H1 (cell line): ENCODE results near the gene KIF26A. TPM values are rescaled to one million over a fixed set of nuclear protein-coding genes. Genes with fewer than 3 reads are reported as not detected.
A peak's percentile ranks its signal among the peaks of the same experiment; 100 is the strongest.

Experiments
- CTCF ChIA-PET: fragments of 300-600 bp; sonication (Branson Sonifier 250); formaldehyde crosslinking; loops from one replicate; lab custom pipeline; 2021; ENCODE audit not compliant: partially characterized antibody; lab: Charles Lee
- POLR2A ChIA-PET: fragments of 300-600 bp; sonication (Branson Sonifier 250); formaldehyde crosslinking; loops from one replicate; lab custom pipeline; 2021; ENCODE audit warnings: inconsistent platforms; ENCODE audit not compliant: partially characterized antibody; lab: Charles Lee
- DNase-seq, 2 experiments: peaks; one replicate each; pipeline versions ENCODE4 v3.0.0 to v3.0.0-alpha.2; 2010 to 2022; ENCODE audit warnings: low spot score in 2 of 2, low read depth in 1 of 2, mixed read lengths in 1 of 2
- FAIRE-seq: peaks from 2 replicates; lab custom pipeline; 2011; peaks lifted over from hg19 to GRCh38; lab: Jason Lieb, UNC
- H2AFZ ChIP-seq: 2 replicates; pipeline ENCODE4 v1.8.1; 2012; ENCODE audit warnings: low read length, inconsistent platforms
- H2AK5ac ChIP-seq: 2 replicates; pipeline ENCODE4 v1.6.1; 2013; ENCODE audit warnings: low read depth, low read length
- H2BK120ac ChIP-seq: replicated peaks from 2 replicates; pipeline ENCODE3; 2013; ENCODE audit warnings: low read depth, low read length, inconsistent platforms
- H2BK12ac ChIP-seq: 2 replicates; pipeline ENCODE4 v1.6.1; 2013; ENCODE audit warnings: low read depth, low read length
- H2BK15ac ChIP-seq: 2 replicates; pipeline ENCODE4 v1.6.1; 2013; ENCODE audit warnings: low read length
- H2BK20ac ChIP-seq: 2 replicates; pipeline ENCODE4 v1.6.1; 2013; ENCODE audit warnings: low read length
- H2BK5ac ChIP-seq: 2 replicates; pipeline ENCODE4 v1.6.1; 2013; ENCODE audit warnings: low read depth, low read length
- H3K14ac ChIP-seq: 2 replicates; pipeline ENCODE4 v1.6.1; 2013; ENCODE audit warnings: inconsistent platforms; ENCODE audit not compliant: insufficient read length
- H3K18ac ChIP-seq: 2 replicates; pipeline ENCODE4 v1.6.1; 2013; ENCODE audit warnings: low read length; ENCODE audit errors: extremely low read depth
- H3K23ac ChIP-seq: 2 replicates; pipeline ENCODE4 v1.6.1; 2013; ENCODE audit warnings: inconsistent platforms; ENCODE audit not compliant: insufficient read length
- H3K23me2 ChIP-seq: 2 replicates; pipeline ENCODE4 v1.6.1; 2013; ENCODE audit warnings: low read depth, low read length
- H3K27ac ChIP-seq: 2 replicates; pipeline ENCODE4 v1.6.1; 2011; ENCODE audit warnings: low read depth, low read length, inconsistent platforms
- H3K27me3 ChIP-seq, 4 experiments: replicated peaks in 1 of 4; 1 replicate in 1 of 4; 2 replicates in 3 of 4; pipeline versions ENCODE4 v1.6.1 to v1.8.1; 2011 to 2013; ENCODE audit warnings: low read length in 3 of 4, mild to moderate bottlenecking in 3 of 4, inconsistent platforms in 2 of 4, mixed read lengths in 2 of 4, moderate library complexity in 1 of 4; ENCODE audit not compliant: control insufficient read depth in 3 of 4, insufficient read depth in 3 of 4; ENCODE audit errors: extremely low read depth in 1 of 4
- H3K36me3 ChIP-seq, 4 experiments: 2 replicates each; pipeline versions ENCODE4 v1.6.1 to v1.8.1; 2011 to 2013; ENCODE audit warnings: mild to moderate bottlenecking in 4 of 4, low read length in 3 of 4, moderate library complexity in 2 of 4, control low read depth in 1 of 4, inconsistent platforms in 1 of 4; ENCODE audit not compliant: insufficient read depth in 4 of 4, control insufficient read depth in 2 of 4
- H3K4ac ChIP-seq: replicated peaks from 2 replicates; pipeline ENCODE3; 2013; ENCODE audit warnings: low read length, low read depth, mixed read lengths, inconsistent platforms; ENCODE audit not compliant: insufficient read length
- H3K4me1 ChIP-seq, 4 experiments: replicated peaks in 1 of 4; 1 replicate in 1 of 4; 2 replicates in 3 of 4; pipeline versions ENCODE4 v1.6.1 to v1.8.1; 2011 to 2013; ENCODE audit warnings: low read length in 3 of 4, inconsistent platforms in 2 of 4, mixed read lengths in 1 of 4; ENCODE audit not compliant: insufficient read depth in 4 of 4, control insufficient read depth in 3 of 4
- H3K4me2 ChIP-seq, 2 experiments: 2 replicates each; pipeline versions ENCODE4 v1.6.1 to v1.8.1; 2011 to 2013; ENCODE audit warnings: low read depth in 2 of 2, low read length in 2 of 2, control low read depth in 1 of 2, inconsistent platforms in 1 of 2, mild to moderate bottlenecking in 1 of 2; ENCODE audit not compliant: insufficient read depth in 1 of 2
- H3K4me3 ChIP-seq, 4 experiments: fragments of 200-600, 300-600 bp in 1 of 4; sonication (generic), shearing (Covaris generic), sonication (Bioruptor Twin) in 1 of 4; 2 replicates each; pipeline versions ENCODE4 v1.5.1 to v1.8.1; 2011 to 2016; ENCODE audit warnings: low read length in 4 of 4, low read depth in 3 of 4, control low read depth in 2 of 4, inconsistent platforms in 2 of 4, mild to moderate bottlenecking in 2 of 4, mixed read lengths in 1 of 4, moderate library complexity in 1 of 4; ENCODE audit not compliant: insufficient read depth in 2 of 4; ENCODE audit errors: extremely low read depth in 1 of 4
- H3K56ac ChIP-seq: replicated peaks from 2 replicates; pipeline ENCODE3; 2013; ENCODE audit warnings: low read depth, mild to moderate bottlenecking, mixed read lengths, low read length, inconsistent platforms; ENCODE audit not compliant: insufficient read length
- H3K79me1 ChIP-seq: 2 replicates; pipeline ENCODE4 v1.6.1; 2013; ENCODE audit warnings: low read depth, low read length, control low read depth
- H3K79me2 ChIP-seq, 2 experiments: 2 replicates each; pipeline versions ENCODE4 v1.6.1 to v1.8.1; 2012 to 2013; ENCODE audit warnings: low read length in 2 of 2, mild to moderate bottlenecking in 2 of 2, inconsistent platforms in 1 of 2; ENCODE audit not compliant: insufficient read depth in 2 of 2, control insufficient read depth in 1 of 2
- H3K9ac ChIP-seq, 4 experiments: replicated peaks in 1 of 4; 1 replicate in 1 of 4; 2 replicates in 3 of 4; pipeline versions ENCODE4 v1.6.1 to v1.8.1; 2011 to 2013; ENCODE audit warnings: low read depth in 3 of 4, low read length in 3 of 4, control low read depth in 2 of 4, mild to moderate bottlenecking in 2 of 4, moderate library complexity in 2 of 4, inconsistent platforms in 1 of 4; ENCODE audit errors: extremely low read depth in 1 of 4
- H3K9me3 ChIP-seq, 2 experiments: 2 replicates each; pipeline versions ENCODE4 v1.6.1 to v1.8.1; 2012 to 2013; ENCODE audit warnings: mild to moderate bottlenecking in 2 of 2, moderate library complexity in 2 of 2, control low read depth in 1 of 2, inconsistent platforms in 1 of 2, low read depth in 1 of 2, low read length in 1 of 2, mixed read lengths in 1 of 2; ENCODE audit not compliant: insufficient read depth in 2 of 2
- H4K20me1 ChIP-seq, 2 experiments: replicated peaks in 1 of 2; 2 replicates each; pipeline versions ENCODE3 to v1.8.1; 2011 to 2013; ENCODE audit warnings: inconsistent platforms in 2 of 2, low read length in 2 of 2, mild to moderate bottlenecking in 1 of 2; ENCODE audit not compliant: insufficient read depth in 2 of 2, control insufficient read depth in 1 of 2
- H4K5ac ChIP-seq: 2 replicates; pipeline ENCODE4 v1.6.1; 2013; ENCODE audit warnings: low read length, low read depth, mixed read lengths, inconsistent platforms; ENCODE audit not compliant: insufficient read length
- H4K8ac ChIP-seq: 2 replicates; pipeline ENCODE4 v1.8.0; 2013; ENCODE audit warnings: mild to moderate bottlenecking, moderate library complexity, low read length, inconsistent platforms; ENCODE audit not compliant: insufficient read depth; ENCODE audit errors: extremely low read depth
- H4K91ac ChIP-seq: replicated peaks from 2 replicates; pipeline ENCODE3; 2013; ENCODE audit warnings: low read length, mixed read lengths, inconsistent platforms; ENCODE audit not compliant: insufficient read length
- CTCF ChIP-seq, 3 experiments: IDR thresholded peaks; 1 replicate in 2 of 3; 2 replicates in 1 of 3; pipeline versions ENCODE4 v1.5.1 to v1.6.1; 2011; ENCODE audit warnings: low read length in 3 of 3, mild to moderate bottlenecking in 3 of 3, inconsistent platforms in 2 of 3, low read depth in 1 of 3, moderate library complexity in 1 of 3; ENCODE audit not compliant: insufficient read depth in 1 of 3; ENCODE audit errors: control extremely low read depth in 1 of 3
- FOSL1 ChIP-seq: IDR thresholded peaks from 2 replicates; pipeline ENCODE4 v1.6.1; 2011; ENCODE audit warnings: mild to moderate bottlenecking, low read depth, low read length, moderate library complexity; ENCODE audit not compliant: insufficient read depth
- WGBS, 2 experiments: shearing (Covaris generic) in 1 of 2; methylation state at CpG; one replicate each; pipeline versions ENCODE4 v1.1.6 to v1.1.7; 2013 to 2015; ENCODE audit warnings: low lambda C conversion rate in 2 of 2, mixed read lengths in 2 of 2, inconsistent platforms in 1 of 2, low coverage in 1 of 2, missing lambda C conversion rate in 1 of 2; ENCODE audit not compliant: insufficient replicate concordance in 2 of 2, insufficient coverage in 1 of 2, insufficient read length in 1 of 2; ENCODE audit errors: extremely low coverage in 1 of 2, missing lambda C conversion rate in 1 of 2; 5-methylcytosine and 5-hydroxymethylcytosine counted together
- polyA plus RNA-seq, 7 experiments: library from polyadenylated mRNA; depleted of rRNA in 3 of 7; stranded (reverse) in 5 of 7; unstranded in 2 of 7; fragments of >200 nt in 5 of 7; fragments of 200-250 nt in 2 of 7; gene quantifications; 1 replicate in 5 of 7; 2 replicates in 1 of 7; 4 replicates in 1 of 7; pipeline versions ENCODE4 v1.2.1 to v1.2.3, GENCODE V29; 2011 to 2013; ENCODE audit warnings: missing spikeins in 2 of 7, mixed read lengths in 2 of 7
- total RNA-seq: library from RNA; stranded (reverse); fragmentation: NEBNext Ultra II Directional; extraction: Animal tissue kit (Norgen Biotek cat#: 25700); gene quantifications from 2 replicates; pipeline ENCODE4 v1.2.1, GENCODE V29; 2021

Gene KIF26A
- total and polyA plus RNA-seq, 2 of the 8 experiments (the other 6 are each of a cell fraction or from before 2014, with no cell fraction given) = 11.5 to 41.6 TPM

- H3K36me3 ChIP-seq = peaks cover 0 to 4% (median 0%) of the 10 kb centered on the region in 4 experiments; a peak in 1 of 8 replicates
- FAIRE-seq = no peak
These were observed 46.1 kb downstream of the KIF26A start for GRCh38 chr14:104184506-104184905.

More at GRCh38 chr14:104184506-104184905, 46.1 kb downstream of the KIF26A start:
- H3K27me3 ChIP-seq = no peaks in the 10 kb centered on the region
- H2AFZ ChIP-seq = no peak overlapping the region
- no peaks in the 10 kb centered on the region for H3K9me3 ChIP-seq
- no peak overlapping the region for H3K23ac ChIP-seq
- no peak overlapping the region for H3K4me3 ChIP-seq
- H2AK5ac ChIP-seq = no peak overlapping the region
- H3K56ac ChIP-seq = no peak overlapping the region
- H3K4me2 ChIP-seq = no peak overlapping the region
- H3K9ac ChIP-seq = no peak overlapping the region
- no peak overlapping the region for H3K18ac ChIP-seq
- no peaks in the 10 kb centered on the region; a peak in 2 of 7 replicates for H3K4me1 ChIP-seq
- ChIA-PET POLR2A (interaction anchor here (0.8 kb wide), 1 partner anchor 34 kb away, joined by 3 read pairs; no protein-coding TSS in a partner anchor), CTCF (no interaction called here)
- H2BK20ac ChIP-seq = no peak overlapping the region
- WGBS, 2 experiments = 88% methylated on average over 12 of the region's 12 CpGs; no CpG with 5 or more reads in 1 of the 2 experiments
- no peaks in the 10 kb centered on the region for H3K79me1 ChIP-seq
- peak overlapping the region; percentile 80; the same call in 1 of the 2 replicates for H4K8ac ChIP-seq
- no peak overlapping the region for H2BK5ac ChIP-seq
- H3K79me2 ChIP-seq = no peaks in the 10 kb centered on the region
- H2BK15ac ChIP-seq = no peak overlapping the region
- H4K91ac ChIP-seq = no peak overlapping the region
- no peak for DNase-seq
- H2BK120ac ChIP-seq = no peak overlapping the region
- no peaks in the 10 kb centered on the region for H3K23me2 ChIP-seq
- 0 out of 2 replicates have a peak overlapping the region, but pooled peaks have one; percentile 39 for H2BK12ac ChIP-seq
- no peak overlapping the region for H4K5ac ChIP-seq
- no peak overlapping the region for H3K27ac ChIP-seq
- H3K4ac ChIP-seq = no peak overlapping the region
- H4K20me1 ChIP-seq = peaks cover 0 to 4% of the 10 kb centered on the region in 2 experiments
- no peak overlapping the region for H3K14ac ChIP-seq
- TF ChIP-seq CTCF (IDR thresholded peaks at IDR 0.05; ENCODE audit: control extremely low read depth in 1 of 3, insufficient read depth in 1 of 3, low read depth in 1 of 3, low read length in 3 of 3) (peak in 2 of 3 experiments; percentile 10 to 16; a peak in 1 of 4 replicates), FOSL1 (no peak)
